Keratinocyte (primary cell): Measurements from ENCODE around the gene RNF123. TPM values are rescaled to one million over a fixed set of nuclear protein-coding genes. Genes with fewer than 3 reads are reported as not detected.
"Not testable (repeated sequence)": the region's sequence is repeated elsewhere in the genome, so short reads cannot be mapped to it uniquely, and the experiment has no call there.

ENCODE experiments used
- DNase-seq: peaks from one replicate; pipeline ENCODE4 v3.0.0-alpha.2; 2011; ENCODE audit warnings: low read depth, missing footprints, low spot score
- FAIRE-seq: peaks from 2 replicates; lab custom pipeline; 2011; peaks lifted over from hg19 to GRCh38; lab: Jason Lieb, UNC
- H2AFZ ChIP-seq: 2 replicates; pipeline ENCODE4 v1.6.0; 2012; ENCODE audit warnings: low read length, control low read depth, inconsistent platforms; ENCODE audit not compliant: control insufficient read depth
- H3K27ac ChIP-seq: 2 replicates; pipeline ENCODE4 v1.5.1; 2011; ENCODE audit warnings: low read length; ENCODE audit not compliant: control insufficient read depth, insufficient read depth
- H3K27me3 ChIP-seq: 3 replicates; pipeline ENCODE4 v1.6.0; 2011; ENCODE audit warnings: low read length; ENCODE audit not compliant: control insufficient read depth, insufficient read depth; ENCODE audit errors: extremely low read depth
- H3K36me3 ChIP-seq, 2 experiments: 2 replicates in 1 of 2; 3 replicates in 1 of 2; pipeline ENCODE4 v1.5.1; 2011; ENCODE audit warnings: low read length in 2 of 2, mild to moderate bottlenecking in 1 of 2; ENCODE audit not compliant: control insufficient read depth in 2 of 2, insufficient read depth in 2 of 2; ENCODE audit errors: extremely low read depth in 1 of 2
- H3K4me1 ChIP-seq: 3 replicates; pipeline ENCODE4 v1.5.1; 2011; ENCODE audit warnings: low read length; ENCODE audit not compliant: control insufficient read depth, insufficient read depth; ENCODE audit errors: extremely low read depth
- H3K4me2 ChIP-seq: 3 replicates; pipeline ENCODE4 v1.6.0; 2011; ENCODE audit warnings: low read depth, low read length; ENCODE audit not compliant: control insufficient read depth, insufficient read depth; ENCODE audit errors: extremely low read depth
- H3K4me3 ChIP-seq, 3 experiments: fragments of 200-600 bp in 1 of 3; sonication (generic) in 1 of 3; 2 replicates in 2 of 3; 3 replicates in 1 of 3; pipeline ENCODE4 v1.5.1; 2011 to 2016; ENCODE audit warnings: low read length in 3 of 3, mild to moderate bottlenecking in 3 of 3, control low read depth in 2 of 3, inconsistent platforms in 1 of 3, low read depth in 1 of 3, mixed read lengths in 1 of 3, mixed run types in 1 of 3, moderate library complexity in 1 of 3; ENCODE audit not compliant: control insufficient read depth in 2 of 3, insufficient read depth in 2 of 3; ENCODE audit errors: extremely low read depth in 1 of 3
- H3K79me2 ChIP-seq: 2 replicates; pipeline ENCODE4 v1.6.0; 2012; ENCODE audit warnings: low read length; ENCODE audit not compliant: control insufficient read depth, insufficient read depth
- H3K9ac ChIP-seq: 3 replicates; pipeline ENCODE4 v1.6.0; 2011; ENCODE audit warnings: low read length; ENCODE audit not compliant: control insufficient read depth, insufficient read depth; ENCODE audit errors: extremely low read depth
- H3K9me1 ChIP-seq: 3 replicates; pipeline ENCODE4 v1.6.0; 2011; ENCODE audit warnings: low read length; ENCODE audit not compliant: control insufficient read depth, insufficient read depth; ENCODE audit errors: extremely low read depth
- H3K9me3 ChIP-seq: 2 replicates; pipeline ENCODE4 v1.5.1; 2012; ENCODE audit warnings: low read depth, low read length; ENCODE audit not compliant: control insufficient read depth
- H4K20me1 ChIP-seq: 3 replicates; pipeline ENCODE4 v1.6.0; 2011; ENCODE audit warnings: low read length; ENCODE audit not compliant: control insufficient read depth, insufficient read depth; ENCODE audit errors: extremely low read depth
- dilution Hi-C: fragments of 300-500 bp; cut with MboI; formaldehyde crosslinking; loops from one replicate; pipeline ENCODE4 v1.7.0; 2020; ENCODE audit warnings: low sequenced_read_pairs; ENCODE audit not compliant: extremely low pct_ligation_motif_present
- polyA plus RNA-seq, 5 experiments: library from polyadenylated mRNA; depleted of rRNA in 3 of 5; stranded (reverse) in 3 of 5; stranded (forward) in 1 of 5; unstranded in 1 of 5; fragments of >200 nt; gene quantifications; 1 replicate in 1 of 5; 2 replicates in 3 of 5; 3 replicates in 1 of 5; pipeline versions ENCODE4 v1.2.1 to v1.2.3, GENCODE V29; 2011 to 2012; ENCODE audit warnings: missing spikeins in 2 of 5, low read depth in 1 of 5, low replicate concordance in 1 of 5

Gene RNF123
- polyA plus RNA-seq, 1 donor (not counting 4 experiments of a cell fraction or from before 2014, with no cell fraction given) = 18.1 TPM

DNA sequence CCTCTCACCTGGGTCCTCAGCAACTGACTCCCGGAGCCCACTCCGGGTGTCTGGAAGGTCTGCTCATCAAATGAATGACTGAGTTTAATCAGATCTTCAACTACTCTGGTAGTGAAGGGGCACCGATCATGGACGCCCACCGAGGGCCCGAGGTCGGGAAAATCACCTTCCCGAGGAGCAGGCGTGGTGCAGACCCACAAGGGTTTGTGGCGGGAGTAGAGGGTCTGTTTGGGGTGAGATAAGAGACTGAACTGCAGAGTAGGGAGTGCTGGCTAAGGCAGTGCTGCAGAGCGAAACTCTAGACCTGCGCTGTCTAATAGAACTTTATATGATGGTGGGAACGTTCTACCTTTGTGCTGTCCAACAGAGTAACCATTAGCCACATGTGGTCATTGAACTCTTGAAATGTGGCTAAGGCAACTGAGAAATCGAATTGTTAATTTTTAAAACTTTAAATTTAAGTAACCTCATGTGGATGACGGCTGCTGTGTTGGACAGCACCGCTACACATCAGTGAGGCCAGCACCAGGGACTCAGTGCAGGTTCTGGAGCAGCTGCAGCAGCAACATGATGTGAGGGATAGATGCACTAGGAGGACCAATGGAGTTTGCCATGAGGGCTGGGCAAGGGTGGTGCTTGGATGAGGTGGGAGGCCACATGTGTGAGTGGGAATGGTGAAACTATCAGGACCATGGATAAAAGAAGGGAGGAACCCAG lies 709 bp downstream of the RNF123 start:
- not testable (repeated sequence) for FAIRE-seq

GRCh38 chr3:49690856-49691255 lies 1.5 kb downstream of the RNF123 start:
- H3K36me3 ChIP-seq, H4K20me1 ChIP-seq, H3K9me3 ChIP-seq, dilution Hi-C loops, H2AFZ ChIP-seq, H3K27me3 ChIP-seq, FAIRE-seq, H3K27ac ChIP-seq, DNase-seq, H3K9ac ChIP-seq, H3K4me2 ChIP-seq, H3K9me1 ChIP-seq, H3K4me3 ChIP-seq, H3K4me1 ChIP-seq: not testable (repeated sequence)
- peaks cover 24% of the 10 kb centered on the region for H3K79me2 ChIP-seq

More for the DNA sequence above, 709 bp downstream of the RNF123 start:
- Histone ChIP-seq H3K4me2 (peak overlapping the region; percentile 94), H3K4me3 (peak overlapping the region; percentile 83 to 92 (median 86)), H3K27ac (peak overlapping the region; percentile 54), H2AFZ (peak overlapping the region; percentile 85), H3K9ac (peak overlapping the region; percentile 84), H3K79me2 (peaks cover 24% of the 10 kb centered on the region)
- H3K27me3 ChIP-seq, dilution Hi-C loops, H3K4me1 ChIP-seq, H3K36me3 ChIP-seq, H3K9me1 ChIP-seq, H4K20me1 ChIP-seq, H3K9me3 ChIP-seq, DNase-seq: not testable (repeated sequence)

DNA sequence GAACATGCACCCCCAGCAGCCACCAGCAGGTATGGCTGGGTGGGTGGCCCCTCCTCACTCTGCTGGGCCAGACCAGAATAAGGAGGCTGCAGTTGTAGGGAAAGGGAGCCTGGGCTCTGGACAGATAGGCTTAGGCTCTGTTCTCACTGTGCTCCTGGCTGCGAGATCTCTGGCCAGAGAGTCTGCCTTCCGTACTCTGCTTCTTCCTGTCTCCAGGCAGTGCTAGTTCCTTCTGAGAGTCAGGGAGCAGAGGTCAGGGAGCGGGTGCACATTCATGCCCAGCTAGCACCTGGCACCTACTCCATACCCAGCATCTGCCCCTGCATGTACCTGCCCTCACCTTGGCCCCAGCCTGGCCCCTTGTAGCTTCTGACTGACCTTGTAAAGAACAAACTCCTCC lies 2.1 kb downstream of the RNF123 start:
- H3K9me1 ChIP-seq, H3K9ac ChIP-seq, H3K9me3 ChIP-seq, FAIRE-seq, H3K27ac ChIP-seq, dilution Hi-C loops, H4K20me1 ChIP-seq, H3K4me3 ChIP-seq, H3K27me3 ChIP-seq, H3K4me1 ChIP-seq, DNase-seq, H3K4me2 ChIP-seq, H2AFZ ChIP-seq, H3K36me3 ChIP-seq: not testable (repeated sequence)
- H3K79me2 ChIP-seq = peaks cover 24% of the 10 kb centered on the region

DNA sequence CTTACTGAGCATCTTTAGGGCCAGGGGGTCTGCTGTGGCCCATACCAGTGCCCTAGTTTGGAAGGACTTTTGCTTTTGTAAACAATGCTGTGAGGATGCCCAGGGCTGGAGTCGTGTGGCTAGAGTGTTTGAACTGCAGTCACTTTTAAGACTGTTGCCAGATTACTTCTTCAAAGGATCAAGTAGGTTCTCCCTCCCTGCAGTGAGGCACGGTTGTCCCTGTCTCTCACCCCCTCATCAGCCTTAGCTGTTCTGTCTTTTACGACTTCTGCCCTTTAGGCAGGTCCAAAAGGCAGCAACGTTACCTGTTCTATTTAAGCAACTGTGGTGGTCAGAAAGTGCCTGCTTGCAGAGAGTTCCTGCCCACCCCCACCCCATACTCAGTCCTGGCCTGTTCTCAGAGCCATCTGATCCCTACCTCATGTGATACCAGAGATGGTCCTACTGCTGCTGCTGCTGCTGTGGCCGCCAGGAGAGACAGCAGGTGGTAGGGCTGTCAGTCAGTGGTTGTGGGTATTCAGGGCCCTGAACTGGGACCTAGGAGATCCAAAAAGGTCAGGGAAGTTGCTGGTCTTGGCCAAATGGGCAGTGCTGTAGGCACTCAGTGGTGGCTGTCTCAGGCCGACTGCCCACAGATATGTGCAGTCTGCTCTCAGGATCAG lies 5.2 kb downstream of the RNF123 start:
- H3K36me3 ChIP-seq = peaks cover 11 to 12% of the 10 kb centered on the region in 2 experiments
- H2AFZ ChIP-seq, H3K27ac ChIP-seq, H3K27me3 ChIP-seq, H4K20me1 ChIP-seq, H3K9me3 ChIP-seq, H3K9me1 ChIP-seq, H3K4me3 ChIP-seq, H3K4me2 ChIP-seq, FAIRE-seq, dilution Hi-C loops, DNase-seq, H3K4me1 ChIP-seq, H3K9ac ChIP-seq: not testable (repeated sequence)
- peaks cover 23% of the 10 kb centered on the region for H3K79me2 ChIP-seq
